Inflammatory macrophage treated with lipopolysaccharide for 4 hours (primary cell): Measurements from ENCODE around the gene MYO7B.

ENCODE experiments used
- DNase-seq: peaks from one replicate; pipeline ENCODE4 v3.0.0-alpha.2; 2020

MYO7B gene

DNA sequence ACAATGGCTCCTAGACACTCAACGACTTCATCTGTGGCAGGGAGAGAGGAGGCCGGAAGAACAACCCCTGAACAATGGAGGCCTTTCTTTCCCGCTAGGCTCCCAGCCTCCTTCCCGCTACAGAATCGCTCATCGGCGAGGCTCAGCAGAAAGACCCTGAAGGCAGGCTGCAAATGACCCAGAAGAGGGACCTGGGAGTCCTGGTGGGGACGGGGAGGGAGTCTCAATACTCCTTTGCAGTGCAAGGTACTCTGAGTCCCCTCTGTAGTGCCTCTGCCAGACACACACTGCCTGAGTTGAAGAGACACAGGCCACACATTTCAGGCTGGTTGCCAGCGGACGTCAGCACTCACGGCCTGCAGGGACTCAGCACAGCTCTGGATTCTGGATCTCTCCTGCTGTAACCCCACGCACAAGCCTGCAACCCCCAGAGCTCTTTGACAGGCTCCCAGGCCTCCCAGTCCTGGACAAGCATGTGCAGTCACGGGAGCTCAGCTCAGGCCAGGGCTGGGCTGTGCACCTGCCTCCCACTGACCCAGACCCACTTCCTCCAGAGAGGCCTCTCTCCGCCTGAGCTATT, 116.6 kb downstream of the MYO7B start:
- no peak for DNase-seq

DNA sequence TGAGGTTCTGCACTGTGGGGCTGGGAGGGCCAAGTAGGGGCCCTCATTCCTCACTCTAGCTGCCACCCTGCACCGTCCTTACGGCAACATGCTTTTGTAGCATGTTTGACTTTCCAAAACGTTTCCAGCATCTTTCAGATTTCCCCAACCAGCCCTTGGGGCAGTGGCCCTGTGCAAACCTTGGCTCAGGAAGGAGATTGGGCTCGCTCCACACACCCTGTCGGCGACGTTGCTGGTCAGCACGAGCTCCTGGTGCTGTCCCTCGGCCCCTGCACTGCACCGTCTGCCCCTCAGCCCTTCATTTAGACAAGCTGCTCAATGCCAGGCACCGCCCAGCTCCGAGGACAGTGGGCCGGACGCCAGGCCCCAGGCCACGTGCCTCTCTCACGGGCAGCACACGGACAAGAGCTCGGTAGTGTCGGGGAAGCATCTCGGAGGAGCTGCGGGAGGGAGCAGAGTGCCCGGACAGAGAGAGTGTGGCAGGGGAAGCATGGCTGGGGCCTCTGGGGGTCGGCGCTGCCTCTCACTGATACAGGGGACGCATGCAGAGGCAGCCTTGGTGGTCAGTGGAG, 117.4 kb downstream of the MYO7B start:
- DNase-seq = no peak

DNA sequence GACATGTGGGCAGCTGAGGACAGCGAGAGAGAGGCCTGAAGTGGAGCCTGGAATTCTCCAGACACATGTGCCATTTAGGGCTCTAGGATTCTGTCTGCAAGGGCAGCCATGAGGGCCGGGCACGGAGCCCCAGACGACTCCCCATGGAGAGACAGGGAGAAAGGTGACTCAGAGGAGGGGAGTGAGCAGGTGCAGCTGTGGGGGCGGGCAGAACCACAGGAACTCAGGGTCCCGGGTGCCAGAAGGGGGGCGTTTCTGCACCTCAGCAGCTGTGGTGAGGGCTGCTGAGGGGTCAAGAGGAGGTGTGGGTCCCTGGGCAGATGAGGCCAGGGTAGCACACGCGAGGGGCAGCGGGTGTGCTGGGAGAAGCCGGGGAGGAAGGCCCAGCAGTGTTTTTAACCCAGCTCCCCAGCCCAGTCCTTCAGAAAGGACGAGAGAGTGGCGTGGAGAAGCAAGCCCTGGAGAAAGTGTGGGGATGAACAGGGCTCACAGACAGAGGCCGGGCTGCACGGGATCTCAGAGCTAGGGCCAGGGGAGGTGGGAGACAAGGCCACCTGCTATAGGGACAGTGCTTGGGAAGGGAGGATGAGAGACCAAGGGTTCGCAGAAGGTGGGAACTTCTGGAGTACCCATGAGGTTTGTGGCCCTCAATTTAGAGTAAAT, 118.1 kb downstream of the MYO7B start:
- DNase-seq = no peak

DNA sequence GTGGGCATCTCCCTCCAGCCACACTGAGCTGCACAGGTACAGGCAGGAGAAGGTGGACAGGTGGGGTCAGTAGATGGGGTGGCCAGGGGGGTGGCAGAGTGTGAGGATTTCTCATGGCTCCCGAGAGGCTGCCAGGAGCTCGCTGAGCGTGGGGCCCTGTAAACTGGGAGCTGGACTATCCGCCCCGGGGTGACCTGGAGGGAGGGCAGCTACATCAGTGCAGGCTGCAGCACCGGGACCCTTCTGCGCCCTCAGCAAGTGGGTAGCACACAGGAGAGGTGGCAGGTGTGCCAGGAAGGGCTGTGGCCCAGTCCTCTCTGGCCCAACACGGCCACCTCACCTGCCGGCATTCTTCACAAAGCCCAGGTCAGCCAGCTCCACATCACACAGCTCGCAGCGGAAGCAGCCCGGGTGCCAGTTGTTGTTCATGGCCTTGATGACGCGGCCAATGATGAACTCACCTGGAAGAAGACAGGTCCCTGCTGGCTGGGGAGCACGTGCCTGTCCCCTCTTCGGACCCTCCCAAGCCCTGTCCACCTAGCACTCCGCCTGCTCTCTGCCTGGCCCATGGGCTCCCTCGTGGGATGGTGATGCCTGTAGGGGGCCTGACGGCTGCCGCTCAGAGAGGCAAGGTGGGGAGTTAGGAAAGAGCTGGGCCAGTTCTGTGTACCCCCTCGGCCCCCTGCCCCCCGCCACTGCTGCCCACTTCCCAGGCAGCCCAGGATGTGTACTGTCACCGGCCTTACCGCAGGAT, 118.8 kb downstream of the MYO7B start:
- DNase-seq = no peak

DNA sequence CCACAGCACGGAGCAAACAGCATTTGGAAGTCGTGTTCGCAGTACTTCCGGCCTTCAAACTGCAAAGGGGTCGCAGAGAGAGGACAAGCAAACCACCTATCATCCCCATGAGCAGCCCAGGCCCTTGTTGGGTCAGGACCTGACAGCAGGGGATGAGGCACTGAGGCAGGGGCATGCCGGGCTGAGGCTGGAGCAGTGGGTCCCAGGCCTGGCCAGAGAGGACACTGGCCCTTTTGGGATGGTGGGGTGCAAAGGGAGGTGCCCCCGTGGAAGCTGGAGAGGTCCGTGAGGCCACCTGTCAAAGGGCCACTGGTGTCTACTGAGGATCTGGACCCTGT, 119.3 kb downstream of the MYO7B start:
- DNase-seq = no peak

DNA sequence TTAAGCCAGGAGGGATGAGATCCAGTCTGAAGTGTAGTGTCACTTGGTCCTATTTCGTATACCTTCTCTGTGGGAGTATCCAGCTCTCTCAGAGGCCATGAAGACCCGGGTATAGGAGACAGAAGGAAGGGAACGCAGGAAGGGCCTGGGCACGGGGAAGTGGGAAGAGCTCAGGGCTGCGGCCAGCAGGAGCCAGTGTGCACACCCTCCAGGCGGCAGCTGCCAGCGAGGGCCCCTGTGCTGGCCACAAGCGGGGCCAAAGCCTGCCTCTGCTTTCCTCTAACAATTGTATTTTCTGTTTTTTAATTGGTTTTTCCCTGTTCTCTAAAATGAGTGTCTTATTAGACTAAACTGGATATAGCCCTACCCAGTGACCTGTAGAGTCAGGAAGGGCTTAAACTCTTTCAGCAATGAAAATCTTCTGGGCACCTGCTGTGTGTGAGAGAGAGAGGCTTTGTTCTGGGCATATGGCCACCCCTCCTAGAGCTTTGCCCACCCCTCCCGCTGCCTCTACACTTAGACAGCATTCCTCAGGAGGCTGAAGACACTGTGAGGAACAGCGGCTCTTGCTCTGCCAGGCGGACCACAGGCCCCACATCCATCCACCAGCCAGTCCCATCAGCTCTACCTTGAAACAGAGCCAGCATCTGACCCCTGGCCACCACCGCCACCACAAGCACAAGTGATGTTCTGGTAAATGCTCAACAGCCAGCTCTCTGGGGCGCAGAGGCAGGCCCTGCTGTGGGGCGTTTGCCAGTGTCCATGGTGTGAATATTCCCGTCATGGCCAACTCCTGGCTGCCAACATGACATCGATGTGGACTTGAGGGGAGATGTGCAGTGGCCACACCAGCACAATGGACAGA, 120.0 kb downstream of the MYO7B start:
- DNase-seq = no peak

DNA sequence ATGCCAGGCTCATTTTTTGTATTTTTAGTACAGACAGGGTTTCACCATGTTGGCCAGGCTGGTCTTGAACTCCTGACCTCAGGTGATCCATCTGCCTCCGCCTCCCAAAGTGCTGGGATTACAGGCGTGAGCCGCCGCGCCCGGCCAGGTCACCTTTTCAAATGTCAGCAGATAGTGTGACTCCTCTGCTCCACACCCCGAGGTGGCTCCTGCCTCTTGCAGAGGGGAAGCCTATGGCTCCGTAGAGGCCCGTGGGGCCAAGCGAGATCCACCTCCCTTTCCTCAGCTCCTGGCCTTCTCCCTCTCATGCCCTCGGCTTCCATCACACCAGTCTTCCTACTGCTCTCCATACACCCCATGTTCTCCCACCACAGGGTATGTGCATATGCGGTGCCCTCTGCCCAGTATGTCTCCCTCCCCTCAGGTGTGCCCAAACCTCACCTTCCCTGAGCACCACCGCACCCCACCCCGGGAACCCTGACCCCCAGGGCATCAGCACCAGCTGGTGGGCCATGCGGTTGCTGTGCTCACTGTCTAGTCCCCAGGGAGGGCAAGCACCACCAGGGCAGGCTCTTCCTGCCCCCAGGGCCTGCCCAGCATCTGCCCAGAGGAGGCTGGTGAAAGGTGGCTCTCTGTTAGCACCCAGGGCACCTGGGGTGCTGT, 121.2 kb downstream of the MYO7B start:
- DNase-seq = no peak

DNA sequence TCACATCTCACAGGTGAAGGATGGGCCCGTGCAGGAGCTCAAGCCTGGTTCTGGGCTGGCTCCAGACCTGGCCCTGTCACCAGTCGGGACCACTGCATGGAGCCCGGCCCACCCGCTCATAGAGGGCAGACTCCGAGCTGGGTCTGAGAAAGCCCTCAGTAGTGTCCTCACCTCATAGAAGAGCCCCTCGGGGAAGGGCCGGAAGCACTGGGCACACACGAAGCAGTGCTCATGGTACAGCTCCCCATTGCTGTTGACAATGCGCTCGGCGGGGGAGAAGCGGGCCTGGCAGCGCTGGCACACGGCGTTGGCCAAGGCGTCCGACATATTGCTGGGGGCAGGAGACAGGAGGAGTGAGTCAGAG, 121.7 kb downstream of the MYO7B start:
- DNase-seq = no peak

DNA sequence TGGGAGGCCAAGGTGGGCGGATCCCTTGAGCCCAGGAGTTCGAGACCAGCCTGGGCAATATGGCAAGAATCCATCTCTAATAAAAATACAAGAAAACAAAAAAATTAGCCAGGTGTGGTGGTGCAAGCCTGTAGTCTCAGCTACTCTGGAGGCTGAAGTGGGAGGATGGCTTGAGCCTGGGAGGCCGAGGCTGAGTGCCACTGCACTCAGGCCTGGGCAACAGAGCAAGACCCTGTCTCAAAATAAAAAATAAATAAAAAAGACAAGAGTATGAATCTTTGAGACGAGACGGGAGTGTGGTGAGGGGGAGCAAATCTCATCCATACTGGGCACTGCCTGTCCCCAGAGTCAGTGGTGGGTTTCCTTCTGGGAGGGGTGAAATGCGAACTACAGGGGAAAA, 122.7 kb downstream of the MYO7B start:
- DNase-seq = no peak

DNA sequence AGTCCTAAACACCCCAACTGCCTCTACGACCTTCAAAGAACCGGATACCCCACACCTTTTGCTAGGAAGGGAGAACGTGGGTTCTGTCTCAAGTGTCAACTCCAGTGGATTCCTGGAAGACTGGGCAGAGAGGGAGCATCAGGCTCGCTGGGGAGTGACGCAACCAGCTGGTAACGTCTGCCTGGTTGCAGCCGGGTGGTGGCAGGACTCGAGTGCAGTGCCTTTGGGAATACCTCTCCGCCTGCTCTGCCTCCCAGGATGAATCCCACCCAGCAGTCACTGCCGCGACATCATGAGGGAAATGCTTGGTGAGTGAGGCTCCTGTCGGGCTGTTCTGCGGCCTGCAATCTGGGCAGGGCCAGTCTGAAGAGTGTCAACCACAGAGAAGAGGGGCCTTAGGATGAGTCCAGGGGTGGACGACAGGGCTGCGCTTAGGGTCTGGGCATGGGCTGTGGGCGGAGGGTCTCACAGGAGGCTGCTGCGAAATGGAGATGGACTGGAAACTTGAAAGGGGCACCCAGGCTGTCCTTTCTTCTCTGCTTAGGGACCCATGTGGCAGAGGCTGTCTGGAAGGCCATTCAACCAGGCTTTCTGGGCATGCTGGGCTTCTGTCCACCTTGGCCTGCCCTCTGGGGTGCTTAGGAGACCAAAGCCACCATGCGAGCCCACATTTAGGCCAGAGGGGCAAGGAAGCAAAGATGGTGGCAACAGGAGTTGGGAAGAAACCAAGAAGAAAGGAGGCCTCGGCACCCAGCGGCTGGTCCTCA, 123.3 kb downstream of the MYO7B start:
- no peak for DNase-seq

DNA sequence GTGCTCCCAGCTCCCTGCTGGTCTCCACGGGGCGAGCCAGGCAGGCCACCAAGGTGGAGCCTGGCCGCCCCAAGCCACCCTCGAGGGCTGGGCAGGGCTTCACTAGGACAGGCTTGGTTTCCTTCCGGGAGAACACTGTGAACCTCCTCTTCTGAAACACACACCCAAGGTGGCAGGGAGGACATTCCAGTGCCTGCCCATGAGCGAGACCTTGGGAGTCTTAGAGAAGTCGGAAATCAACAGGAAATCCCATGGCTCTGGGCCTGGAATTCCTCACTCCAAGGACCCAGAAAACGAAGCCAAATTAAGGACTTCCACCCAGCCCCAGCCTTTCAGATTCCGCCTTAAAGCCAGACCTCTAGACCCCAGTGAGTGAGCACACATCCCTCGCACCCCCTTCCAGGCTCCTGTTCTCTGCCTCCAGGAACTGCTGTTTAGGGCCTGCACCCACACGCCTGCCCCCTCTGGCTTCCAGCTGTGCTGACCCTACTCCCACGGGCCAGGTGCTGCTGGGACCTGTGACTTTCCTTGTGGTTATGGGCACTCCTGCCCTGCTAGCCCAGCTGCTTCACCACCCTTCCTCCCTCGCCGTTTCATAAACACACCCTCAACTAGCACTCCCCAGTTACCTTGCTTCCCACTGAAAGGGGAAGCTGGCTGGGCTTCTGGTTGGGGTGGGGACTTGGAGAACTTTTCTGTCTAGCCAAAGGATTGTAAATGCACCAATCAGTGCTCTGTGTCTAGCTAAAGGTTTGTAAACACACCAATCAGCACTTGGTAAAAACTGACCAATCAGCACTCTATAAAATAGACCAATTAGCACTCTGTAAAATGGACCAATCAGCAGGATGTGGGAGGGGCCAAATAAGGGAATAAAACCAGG, 124.2 kb downstream of the MYO7B start:
- DNase-seq = no peak

DNA sequence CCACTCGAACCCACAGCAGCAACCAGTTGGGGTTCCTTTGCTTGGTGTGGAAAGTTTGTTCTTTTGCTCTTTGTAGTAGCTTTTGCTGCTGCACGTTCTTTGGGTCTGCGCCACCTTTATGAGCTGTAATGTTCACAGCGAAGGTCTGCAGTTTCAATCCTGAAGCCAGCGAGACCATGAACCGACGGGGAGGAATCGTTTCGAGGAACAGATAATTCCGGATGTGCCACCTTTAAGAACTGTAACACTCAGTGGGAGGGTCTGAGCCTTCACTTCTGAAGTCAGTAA, 124.8 kb downstream of the MYO7B start:
- DNase-seq = no peak

DNA sequence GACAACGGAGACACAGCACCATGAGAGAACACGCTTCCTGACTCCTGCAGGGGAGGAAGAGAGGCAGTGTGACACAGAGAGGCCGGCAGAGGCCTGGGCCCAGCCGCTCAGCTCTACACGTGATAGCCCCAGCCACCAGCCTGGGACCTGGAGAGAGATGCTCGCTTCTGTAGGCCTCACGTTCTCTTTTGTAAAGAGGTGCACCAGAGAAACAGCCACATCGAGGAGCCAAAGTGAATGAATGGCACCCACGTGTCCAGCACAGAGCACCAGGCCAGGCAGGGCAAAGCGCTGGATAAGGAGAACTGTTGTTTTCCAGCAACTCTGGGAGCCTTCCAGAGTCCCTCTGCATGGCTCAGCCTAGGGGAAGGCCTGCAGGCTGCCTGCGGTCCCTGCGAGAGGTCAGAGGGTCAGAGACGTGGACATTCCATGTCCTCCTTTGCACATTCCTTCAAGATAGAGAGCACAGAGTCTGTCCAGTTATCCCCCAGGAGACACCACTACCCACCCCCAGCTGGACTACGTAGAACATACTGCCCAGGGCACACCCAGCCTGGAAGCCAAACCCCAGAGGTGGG, 125.7 kb downstream of the MYO7B start:
- DNase-seq = no peak

DNA sequence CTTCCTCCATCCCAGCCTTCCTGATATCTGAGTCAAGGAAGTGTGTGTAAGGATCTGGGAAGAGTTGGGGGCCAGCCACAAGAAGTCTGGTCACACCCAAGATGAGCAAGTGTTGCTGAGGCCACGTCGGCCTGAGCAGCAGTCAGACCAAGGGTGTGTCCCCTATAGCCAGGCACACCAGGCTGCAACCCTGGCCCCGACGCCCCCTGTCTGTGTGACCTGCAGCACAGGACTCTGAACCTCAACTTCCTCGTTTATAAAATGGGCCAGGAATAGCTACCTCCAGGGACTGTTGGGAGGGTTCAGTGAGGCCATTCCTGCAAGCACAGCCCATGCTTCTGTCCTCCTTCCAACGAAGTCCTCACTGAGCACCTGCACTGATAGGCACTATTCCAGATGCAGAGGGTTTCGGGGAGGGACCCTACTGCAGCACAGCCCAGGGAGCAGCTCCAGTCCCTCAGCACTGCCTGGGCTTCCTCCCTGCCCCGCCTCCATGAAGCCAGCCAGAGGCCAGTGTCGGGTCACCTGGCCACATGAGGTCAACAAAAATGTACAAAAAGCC, 126.5 kb downstream of the MYO7B start:
- no peak for DNase-seq

DNA sequence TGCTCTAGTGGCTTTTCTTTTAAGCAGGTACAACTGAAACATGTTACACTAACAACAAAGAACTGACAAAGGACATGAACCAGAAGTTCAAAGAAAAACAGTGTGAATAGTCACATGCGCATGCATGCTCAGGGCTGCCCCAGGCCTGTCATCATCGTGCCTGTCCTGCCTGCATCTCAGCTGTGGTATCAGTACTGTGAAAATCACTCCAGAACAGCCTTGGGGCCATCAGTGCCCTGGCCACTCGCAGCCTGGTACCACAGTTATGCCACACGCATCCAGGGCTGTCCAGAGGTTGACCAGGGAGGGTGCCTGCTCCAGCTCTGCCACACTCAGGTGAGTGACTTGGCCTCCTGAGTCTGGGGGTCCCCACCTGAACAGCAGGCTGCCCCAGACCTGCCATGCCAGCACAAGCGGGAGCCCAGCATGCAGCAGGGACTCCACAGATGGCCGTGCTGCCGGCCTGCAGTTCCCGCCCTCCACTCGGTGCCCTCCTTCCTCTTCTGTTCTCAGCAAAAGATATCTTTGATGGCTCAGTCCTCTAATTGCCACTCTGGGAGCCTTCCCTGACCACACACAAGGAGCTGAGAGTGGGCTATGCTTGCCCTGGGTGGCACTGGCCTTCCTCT, 127.6 kb downstream of the MYO7B start:
- no peak for DNase-seq

DNA sequence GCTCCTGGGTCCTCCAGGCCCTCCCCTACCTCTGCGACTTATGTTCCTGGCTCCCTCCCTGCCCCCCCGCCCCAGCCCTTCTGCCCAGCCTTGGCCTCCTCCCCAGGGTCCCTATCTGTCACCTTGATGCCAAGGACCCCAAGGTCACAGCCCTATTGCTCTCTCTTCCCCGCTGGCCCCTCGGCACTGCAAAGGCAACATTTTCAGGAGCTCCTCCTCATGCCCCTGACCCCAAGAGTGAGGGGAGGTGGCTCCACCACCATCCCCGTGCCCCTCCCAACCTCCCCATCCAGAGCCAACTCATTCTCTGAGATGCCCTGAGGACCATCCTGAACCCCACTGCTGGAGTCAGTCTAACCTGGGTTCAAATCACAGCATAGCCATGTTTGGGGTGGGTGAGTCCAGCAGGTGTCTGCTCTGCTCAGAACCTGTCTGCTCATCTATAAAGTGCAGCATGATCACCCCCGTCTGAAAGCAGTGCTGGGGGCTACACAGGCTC, 128.1 kb downstream of the MYO7B start:
- DNase-seq = no peak

DNA sequence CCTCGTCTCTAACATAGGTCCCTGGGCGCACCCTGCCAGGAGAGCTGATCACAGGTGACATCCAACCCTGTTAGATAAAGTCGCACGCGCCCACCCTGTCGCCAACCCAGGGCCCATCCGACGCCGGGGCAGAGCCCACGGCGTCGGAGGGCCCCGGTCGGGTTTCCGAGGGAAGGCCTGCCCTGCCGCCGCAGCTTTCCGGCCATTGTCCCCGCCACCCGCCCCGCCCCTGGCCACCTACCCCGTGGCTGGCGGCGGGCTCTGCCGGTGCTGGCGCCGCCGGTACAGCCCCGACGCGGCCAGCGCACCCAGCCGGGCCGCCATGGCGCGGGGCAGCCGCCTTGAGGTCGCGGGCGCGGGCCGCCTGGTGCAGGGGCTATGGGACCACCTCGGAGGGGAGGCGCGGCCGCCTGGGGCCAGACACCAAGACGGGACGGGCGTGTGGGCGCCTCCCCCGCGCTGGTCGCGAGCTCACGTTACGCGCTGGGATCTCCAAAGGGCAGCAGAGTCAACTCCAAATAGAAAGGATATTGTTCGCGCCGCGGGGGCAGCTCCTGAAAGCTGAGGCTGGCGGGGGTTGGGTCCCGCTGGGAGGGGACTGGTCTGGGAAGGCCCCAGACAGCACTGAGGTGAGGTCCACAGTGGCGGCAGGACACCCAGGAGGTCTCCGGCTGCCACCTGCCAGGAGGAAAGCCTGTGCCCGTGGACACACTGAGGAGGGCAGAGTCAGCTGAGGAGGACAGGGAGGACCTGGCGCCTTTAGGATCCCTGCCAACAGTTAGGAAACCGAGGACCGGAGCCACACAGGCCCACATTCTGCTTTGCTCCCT, 128.8 kb downstream of the MYO7B start:
- no peak for DNase-seq

DNA sequence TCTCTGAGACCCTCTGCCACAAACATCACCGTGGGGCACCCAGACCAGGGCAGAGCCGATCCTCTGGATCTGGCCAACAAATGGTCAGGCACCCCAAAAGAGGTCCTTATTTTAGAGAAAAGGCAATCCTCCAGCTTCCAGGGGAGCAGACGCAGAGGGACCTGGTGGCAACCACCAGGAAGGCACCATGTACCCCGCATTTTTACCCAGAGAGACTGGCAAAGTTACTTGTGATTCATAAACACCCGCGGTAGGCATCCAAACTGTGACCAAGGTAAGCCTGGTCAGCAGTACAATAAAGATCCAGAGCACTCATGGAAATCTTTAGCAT, 129.4 kb downstream of the MYO7B start:
- no peak for DNase-seq
